ENCODE data around the gene FLT3. TPM values are rescaled to one million over a fixed set of nuclear protein-coding genes. Genes with fewer than 3 reads are reported as not detected.
A peak's percentile ranks its signal among the peaks of the same experiment; 100 is the strongest.

FLT3 gene
- polyA plus RNA-seq, 3 donors = 2.1 to 5.3 (median 3.7) TPM

GRCh38 chr13:28037399-28037798 lies 63.0 kb downstream of the FLT3 start:
- no peaks in the 10 kb centered on the region for H3K9me3 ChIP-seq (replicated peaks in 1 of 2; ENCODE audit: control insufficient read depth in 1 of 2, insufficient read depth in 1 of 2, low read length in 2 of 2)
- peak overlapping the region in 1 of 2 donors; percentile 57 for H3K27ac ChIP-seq (ENCODE audit: low read depth in 1 of 2, low read length in 2 of 2)
- peaks cover 0 to 6% of the 10 kb centered on the region in 2 donors for H3K36me3 ChIP-seq (replicated peaks in 1 of 2; ENCODE audit: control insufficient read depth in 1 of 2, insufficient read depth in 2 of 2, low read length in 2 of 2)
- no CpG with 5 or more reads among the region's 2 CpGs for WGBS (ENCODE audit: insufficient coverage)
- peaks cover 44 to 60% of the 10 kb centered on the region in 2 donors for H3K4me1 ChIP-seq (ENCODE audit: control insufficient read depth in 1 of 2, insufficient read depth in 2 of 2, low read length in 2 of 2)
- no peak overlapping the region for H3K4me3 Mint-ChIP-seq
- H3K27me3 ChIP-seq (ENCODE audit: control insufficient read depth in 2 of 2, insufficient read depth in 2 of 2, low read length in 2 of 2) = no peaks in the 10 kb centered on the region
- H3K4me1 Mint-ChIP-seq = peaks cover 53% of the 10 kb centered on the region
- H3K4me3 ChIP-seq (replicated peaks in 1 of 3; ENCODE audit: low read depth in 2 of 3, low read length in 3 of 3) = peak overlapping the region in 1 of 3 experiments; percentile 28
- H3K27me3 Mint-ChIP-seq (ENCODE audit: low read depth in 3 of 3) = no peaks in the 10 kb centered on the region
- peak; percentile 34 to 83 (median 54) for DNase-seq
- no peaks in the 10 kb centered on the region for H3K9me3 Mint-ChIP-seq
- intact Hi-C loops (cut with micrococcal nuclease) = loop anchor here in 1 of 2 donors (10.0 kb wide), 1 partner anchor 97 kb away; the partner anchor contains the start of gene PAN3
- no peaks in the 10 kb centered on the region for H3K79me2 ChIP-seq (ENCODE audit: insufficient read depth, low read length)
- peaks cover 6 to 26% of the 10 kb centered on the region in 2 donors for H3K36me3 Mint-ChIP-seq
- H3K9ac ChIP-seq (ENCODE audit: insufficient read depth, low read length, poor library complexity, severe bottlenecking) = no peak overlapping the region
- TF ChIP-seq CTCF (IDR thresholded peaks at IDR 0.05) = no peak
- H4K20me1 ChIP-seq (ENCODE audit: insufficient read depth, low read length) = no peaks in the 10 kb centered on the region
- peak overlapping the region; percentile 38 for H3K4me2 ChIP-seq (replicated peaks; ENCODE audit: extremely low read depth, low read length, poor library complexity, severe bottlenecking)
- H3K27ac Mint-ChIP-seq = peak overlapping the region in 4 of 7 donors; percentile 28 to 71 (median 49)
- H2AFZ ChIP-seq (ENCODE audit: insufficient read depth, low read depth, low read length, poor library complexity, severe bottlenecking) = peak overlapping the region; percentile 78

GRCh38 chr13:28035146-28035782 lies 65.1 kb downstream of the FLT3 start:
- intact Hi-C loops (cut with micrococcal nuclease) = loop anchor here in 1 of 2 donors (10.0 kb wide), 1 partner anchor 100 kb away; the partner anchor contains the start of gene PAN3
- Histone ChIP-seq H3K9me3 (replicated peaks in 1 of 2; ENCODE audit: control insufficient read depth in 1 of 2, insufficient read depth in 1 of 2, low read length in 2 of 2) (no peaks in the 10 kb centered on the region), H3K4me1 (ENCODE audit: control insufficient read depth in 1 of 2, insufficient read depth in 2 of 2, low read length in 2 of 2) (peaks cover 47 to 59% of the 10 kb centered on the region in 2 donors), H4K20me1 (ENCODE audit: insufficient read depth, low read length) (no peaks in the 10 kb centered on the region), H3K9ac (ENCODE audit: insufficient read depth, low read length, poor library complexity, severe bottlenecking) (no peak overlapping the region), H3K36me3 (replicated peaks in 1 of 2; ENCODE audit: control insufficient read depth in 1 of 2, insufficient read depth in 2 of 2, low read length in 2 of 2) (peaks cover 0 to 6% of the 10 kb centered on the region in 2 donors), H3K4me2 (replicated peaks; ENCODE audit: extremely low read depth, low read length, poor library complexity, severe bottlenecking) (no peak overlapping the region), H3K27ac (ENCODE audit: low read depth in 1 of 2, low read length in 2 of 2) (no peak overlapping the region), H3K79me2 (ENCODE audit: insufficient read depth, low read length) (no peaks in the 10 kb centered on the region), H3K27me3 (ENCODE audit: control insufficient read depth in 2 of 2, insufficient read depth in 2 of 2, low read length in 2 of 2) (no peaks in the 10 kb centered on the region), H3K4me3 (replicated peaks in 1 of 3; ENCODE audit: low read depth in 2 of 3, low read length in 3 of 3) (no peak overlapping the region), H2AFZ (ENCODE audit: insufficient read depth, low read depth, low read length, poor library complexity, severe bottlenecking) (no peak overlapping the region)
- 73% methylated on average over 3 of the region's 6 CpGs for WGBS (ENCODE audit: insufficient coverage)
- Mint-ChIP-seq H3K27ac (peak overlapping the region in 4 of 7 donors; percentile 12 to 66 (median 56)), H3K4me1 (peaks cover 53% of the 10 kb centered on the region), H3K4me3 (peak overlapping the region in 1 of 2 donors; percentile 30), H3K9me3 (no peaks in the 10 kb centered on the region), H3K27me3 (ENCODE audit: low read depth in 3 of 3) (peaks cover 0 to 2% (median 0%) of the 10 kb centered on the region in 3 donors), H3K36me3 (peaks cover 6 to 29% of the 10 kb centered on the region in 2 donors)
- DNase-seq = peak in 2 of 3 donors; percentile 5 to 77
- TF ChIP-seq CTCF (IDR thresholded peaks at IDR 0.05) = no peak
